Spleen (tissue), 13 donors: ENCODE measurements around the gene BET1L. TPM values are rescaled to one million over a fixed set of nuclear protein-coding genes. Genes with fewer than 3 reads are reported as not detected.

Source experiments
- DNase-seq: peaks from one replicate; pipeline ENCODE4 v3.0.0-alpha.2; 2020
- H3K27ac ChIP-seq, 8 donors: fragments of 200-600 bp; sonication (generic) in 7 of 8; 1 replicate in 4 of 8; 2 replicates in 4 of 8; pipeline versions ENCODE4 v1.5.0 to v1.8.0; 2016 to 2021; ENCODE audit warnings: inconsistent platforms in 4 of 8, mild to moderate bottlenecking in 4 of 8, moderate library complexity in 1 of 8
- H3K27me3 ChIP-seq, 7 donors: fragments of 200-600 bp; sonication (generic) in 6 of 7; replicated peaks in 1 of 7; 1 replicate in 4 of 7; 2 replicates in 3 of 7; pipeline versions ENCODE4 v1.5.0 to v1.8.0; 2016 to 2021; ENCODE audit warnings: inconsistent platforms in 3 of 7, mild to moderate bottlenecking in 1 of 7
- H3K36me3 ChIP-seq, 6 donors: fragments of 200-600 bp; sonication (generic) in 5 of 6; 1 replicate in 4 of 6; 2 replicates in 2 of 6; pipeline versions ENCODE4 v1.5.0 to v1.8.0; 2016 to 2021; ENCODE audit warnings: inconsistent platforms in 2 of 6
- H3K4me1 ChIP-seq, 6 donors: fragments of 200-600 bp; sonication (generic) in 5 of 6; 1 replicate in 3 of 6; 2 replicates in 3 of 6; pipeline versions ENCODE4 v1.5.0 to v1.8.0; 2016 to 2021; ENCODE audit warnings: inconsistent platforms in 3 of 6
- H3K4me3 ChIP-seq, 8 donors: fragments of 200-600 bp; sonication (generic) in 7 of 8; 1 replicate in 4 of 8; 2 replicates in 4 of 8; pipeline versions ENCODE4 v1.5.0 to v1.8.0; 2016 to 2021; ENCODE audit warnings: inconsistent platforms in 4 of 8, mild to moderate bottlenecking in 4 of 8, moderate library complexity in 2 of 8
- H3K9me3 ChIP-seq, 8 donors: fragments of 200-600 bp; sonication (generic) in 7 of 8; 1 replicate in 4 of 8; 2 replicates in 4 of 8; pipeline versions ENCODE4 v1.5.0 to v1.8.0; 2016 to 2021; ENCODE audit warnings: inconsistent platforms in 4 of 8
- POLR2A ChIP-seq, 3 donors: fragments of 450-650 bp; IDR thresholded peaks; one replicate each; pipeline ENCODE4 v1.5.1; 2017; ENCODE audit warnings: antibody characterized with exemption in 3 of 3, mild to moderate bottlenecking in 1 of 3
- POLR2AphosphoS5 ChIP-seq, 3 donors: sonication (generic); formaldehyde crosslinking; IDR thresholded peaks; one replicate each; pipeline ENCODE4 v1.5.1; 2017; ENCODE audit warnings: antibody characterized with exemption in 3 of 3
- WGBS, 5 donors: extraction: QIAGEN DNeasy Blood & Tissue Kit in 3 of 5; methylation state at CpG; one replicate each; pipeline versions ENCODE4 v1.1.5 to v1.1.7; 2013 to 2018; 5-methylcytosine and 5-hydroxymethylcytosine counted together
- intact Hi-C: fragments of 100-400 bp; cut with DNase I; formaldehyde crosslinking; loops from one replicate; pipeline ENCODE4 v1.15.0; 2023; ENCODE audit warnings: low total_unique reads
- long read RNA-seq, 2 donors: transcript quantifications; one replicate each; lab custom pipeline, GENCODE V29; 2026
- polyA plus RNA-seq, 3 donors: library from polyadenylated mRNA; stranded (reverse); fragments of 200-250 nt; gene quantifications; one replicate each; pipeline ENCODE4 v1.2.1, GENCODE V29; 2013
- total RNA-seq, 7 donors: library from RNA; depleted of rRNA in 3 of 7; stranded (reverse); fragments of >200 nt in 3 of 7; fragmentation: NEBNext Ultra II Directional in 4 of 7; extraction: Animal tissue kit (Norgen Biotek cat#: 25700) in 4 of 7; gene quantifications; one replicate each; pipeline versions ENCODE4 v1.1.0 to v1.2.1, GENCODE V29; 2016 to 2021
- TF ChIP-seq, protein P1 (sequence below), 11 experiments: fragments of 200-600 bp in 7 of 11; fragments of 450-650 bp in 4 of 11; sonication (generic) in 4 of 11; IDR thresholded peaks in 8 of 11; conservative IDR thresholded peaks in 3 of 11; 1 replicate in 7 of 11; 2 replicates in 4 of 11; pipeline versions ENCODE4 v1.4.0 to v1.8.0; 2016 to 2021; ENCODE audit warnings: antibody characterized with exemption in 11 of 11, inconsistent platforms in 4 of 11, mild to moderate bottlenecking in 1 of 11
- donor health status: healthy with polysubstance abuse.
- donor health status: DM: no; HTN: no; CAD: no; lungs with moderate emphysema.
- donor health status: DM: no; HTN: no; CAD: no.
- donor health status: Bipolar disorder and iron deficiency.
- donor health status: healthy.
- donor health status: DM: no; HTN: no; CAD: no.
- donor health status: DM: yes; HTN: yes; CAD: no.

BET1L gene
- total RNA-seq: 10 to 100 TPM; 40.6 to 63.5 (median 51.4) TPM
- 10 to 100 TPM; 16.2 to 29.9 (median 20.2) TPM for polyA plus RNA-seq
- long read RNA-seq, donor 1, transcript BET1L-203 (4 exons, 2,819 nt): major isoform, 9 of 11 reads
- long read RNA-seq, donor 1, partial matches to known transcripts: 0 of 11 reads
- long read RNA-seq, donor 1, other reads (novel, unspliced or antisense): 0 of 11 reads
- long read RNA-seq, donor 2, transcript BET1L-203 (4 exons, 2,819 nt): major isoform, 8 of 9 reads
- long read RNA-seq, donor 2, partial matches to known transcripts: 0 of 9 reads
- long read RNA-seq, donor 2, other reads (novel, unspliced or antisense): 0 of 9 reads

DNA sequence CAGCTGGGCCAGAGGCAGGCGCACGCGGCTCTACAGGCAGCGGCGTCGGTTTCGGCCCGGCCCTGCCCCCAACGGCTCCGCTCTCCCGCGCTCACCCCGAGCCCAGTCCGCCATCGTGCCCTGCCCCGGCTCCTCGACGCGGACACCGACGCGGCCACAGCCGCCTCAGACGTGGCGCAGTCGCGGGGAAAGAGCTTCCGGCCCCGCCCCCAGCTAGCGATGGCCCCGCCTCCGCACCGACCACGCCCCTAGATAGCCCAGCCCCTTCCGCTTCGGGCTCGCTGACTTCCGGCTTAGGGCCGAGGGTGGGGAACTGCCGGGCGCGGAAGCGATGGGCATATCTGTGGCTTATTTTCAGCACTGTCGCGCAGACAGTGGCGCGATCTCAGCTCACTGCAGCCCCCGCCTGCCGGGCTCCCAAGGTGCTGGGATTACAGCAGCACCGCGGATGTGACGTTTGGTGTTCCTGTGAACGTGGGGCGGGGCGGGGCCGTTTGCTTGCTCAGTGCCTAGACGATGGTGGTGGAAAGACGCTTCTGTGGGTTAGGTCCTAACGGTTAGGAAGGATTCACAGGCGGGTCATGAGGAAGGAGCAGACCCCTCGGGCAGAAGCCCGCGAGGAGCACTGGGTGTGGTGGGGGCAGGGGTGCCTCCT, at the start of gene BET1L, which contains the start of gene RIC8A:
BET1L (minus strand) TSS at position 192 of the 655 bp plus-strand sequence; CDS start at position 114, 78 bp downstream.
RIC8A (plus strand) TSS at position 501 of the 655 bp plus-strand sequence. CDS start 1,147 bp downstream, outside the sequence.
- Histone ChIP-seq H3K4me3 (peak within 1 kb of the TSS; percentile 67 to 96 (median 87)), H3K36me3 (peaks cover 0 to 67% (median 55%) of the 10 kb centered on the region in 6 donors), H3K4me1 (peaks cover 27 to 77% (median 63%) of the 10 kb centered on the region in 6 donors), H3K27me3 (no peaks in the 10 kb centered on the region), H3K27ac (peak within 1 kb of the TSS; percentile 98 to 100 (median 99)), H3K9me3 (no peaks in the 10 kb centered on the region)
- DNase-seq: peak; percentile 99
- TF ChIP-seq, protein P1, sequence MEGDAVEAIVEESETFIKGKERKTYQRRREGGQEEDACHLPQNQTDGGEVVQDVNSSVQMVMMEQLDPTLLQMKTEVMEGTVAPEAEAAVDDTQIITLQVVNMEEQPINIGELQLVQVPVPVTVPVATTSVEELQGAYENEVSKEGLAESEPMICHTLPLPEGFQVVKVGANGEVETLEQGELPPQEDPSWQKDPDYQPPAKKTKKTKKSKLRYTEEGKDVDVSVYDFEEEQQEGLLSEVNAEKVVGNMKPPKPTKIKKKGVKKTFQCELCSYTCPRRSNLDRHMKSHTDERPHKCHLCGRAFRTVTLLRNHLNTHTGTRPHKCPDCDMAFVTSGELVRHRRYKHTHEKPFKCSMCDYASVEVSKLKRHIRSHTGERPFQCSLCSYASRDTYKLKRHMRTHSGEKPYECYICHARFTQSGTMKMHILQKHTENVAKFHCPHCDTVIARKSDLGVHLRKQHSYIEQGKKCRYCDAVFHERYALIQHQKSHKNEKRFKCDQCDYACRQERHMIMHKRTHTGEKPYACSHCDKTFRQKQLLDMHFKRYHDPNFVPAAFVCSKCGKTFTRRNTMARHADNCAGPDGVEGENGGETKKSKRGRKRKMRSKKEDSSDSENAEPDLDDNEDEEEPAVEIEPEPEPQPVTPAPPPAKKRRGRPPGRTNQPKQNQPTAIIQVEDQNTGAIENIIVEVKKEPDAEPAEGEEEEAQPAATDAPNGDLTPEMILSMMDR (IDR thresholded peaks at IDR 0.05 in 8 of 11, conservative IDR thresholded peaks at IDR 0.05 in 3 of 11): peak in 4 of 11 experiments; percentile 22 to 37 (median 29)
- TF ChIP-seq POLR2A (IDR thresholded peaks at IDR 0.05) (peak; percentile 76 to 91 (median 91)), POLR2AphosphoS5 (IDR thresholded peaks at IDR 0.05) (peak; percentile 97 to 98 (median 97))
- intact Hi-C loops: no loop called here
- WGBS, 5 donors: 0 to 1% (median 0%) methylated on average over 35 to 63 of the region's 63 CpGs

- TF ChIP-seq, protein P1 (IDR thresholded peaks at IDR 0.05 in 8 of 11, conservative IDR thresholded peaks at IDR 0.05 in 3 of 11): no peak
- TF ChIP-seq POLR2A (IDR thresholded peaks at IDR 0.05) (no peak), POLR2AphosphoS5 (IDR thresholded peaks at IDR 0.05) (no peak)
- H3K4me3 ChIP-seq: no peak overlapping the region
- WGBS, 5 donors: 94 to 100% (median 95%) methylated on average over 2 of the region's 2 CpGs
Measured at GRCh38 chr11:255816-256215, 48.6 kb upstream of the BET1L start.

DNA sequence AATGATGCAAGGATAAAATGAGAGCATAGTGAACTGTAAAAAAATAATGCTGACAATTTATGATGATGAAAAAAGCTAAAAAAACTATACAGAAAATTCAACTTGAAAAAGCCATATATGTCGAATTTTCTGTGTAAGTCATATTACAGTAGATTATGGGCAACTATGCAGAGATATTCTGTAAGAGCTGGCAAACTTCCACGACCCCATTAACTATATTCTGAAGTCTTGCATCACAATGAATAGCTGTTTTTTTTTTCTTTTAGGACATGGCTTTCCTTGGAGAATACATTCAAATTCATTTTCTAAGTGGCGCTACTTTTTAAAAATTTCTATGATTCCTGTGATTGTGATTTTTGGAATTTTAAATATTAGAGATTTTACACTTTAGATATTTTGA, 48.0 kb upstream of the BET1L start:
- no peaks in the 10 kb centered on the region for H3K9me3 ChIP-seq
- intact Hi-C loops: loop anchor here (10.0 kb wide), 1 partner anchor 110 kb away; the partner anchor contains the start of gene B4GALNT4
- WGBS, 5 donors: 57 to 73% (median 58%) methylated on average over 3 of the region's 3 CpGs

More at GRCh38 chr11:255816-256215, 48.6 kb upstream of the BET1L start:
- no peak for DNase-seq
- Histone ChIP-seq H3K27me3 (no peaks in the 10 kb centered on the region), H3K27ac (no peak overlapping the region), H3K9me3 (no peaks in the 10 kb centered on the region), H3K4me1 (peaks cover 0 to 19% (median 2%) of the 10 kb centered on the region in 6 donors), H3K36me3 (peaks cover 0 to 32% (median 30%) of the 10 kb centered on the region in 6 donors)
- intact Hi-C loops: loop anchor here (10.0 kb wide), 1 partner anchor 109 kb away; the partner anchor contains the start of gene B4GALNT4

More for the DNA sequence above, 48.0 kb upstream of the BET1L start:
- Histone ChIP-seq H3K4me1 (peaks cover 0 to 24% (median 2%) of the 10 kb centered on the region in 6 donors), H3K36me3 (peaks cover 0 to 39% (median 33%) of the 10 kb centered on the region in 6 donors), H3K27ac (no peak overlapping the region), H3K4me3 (no peak overlapping the region), H3K27me3 (no peaks in the 10 kb centered on the region)
- TF ChIP-seq POLR2A (IDR thresholded peaks at IDR 0.05) (no peak), POLR2AphosphoS5 (IDR thresholded peaks at IDR 0.05) (no peak)
- TF ChIP-seq, protein P1 (IDR thresholded peaks at IDR 0.05 in 8 of 11, conservative IDR thresholded peaks at IDR 0.05 in 3 of 11): no peak
- DNase-seq: no peak
